GM18519 (cell line): ENCODE results near the gene EXD3.
"Not testable (repeated sequence)": the region's sequence is repeated elsewhere in the genome, so short reads cannot be mapped to it uniquely, and the experiment has no call there.

Source experiments
- ATAC-seq: cut with Tn5 transposase; IDR thresholded peaks from one replicate; pipeline ENCODE4 v1.9.1; 2021; ENCODE audit warnings: mild to moderate bottlenecking, moderate library complexity; ENCODE audit not compliant: unreplicated experiment, low FRiP score

The EXD3 gene

DNA sequence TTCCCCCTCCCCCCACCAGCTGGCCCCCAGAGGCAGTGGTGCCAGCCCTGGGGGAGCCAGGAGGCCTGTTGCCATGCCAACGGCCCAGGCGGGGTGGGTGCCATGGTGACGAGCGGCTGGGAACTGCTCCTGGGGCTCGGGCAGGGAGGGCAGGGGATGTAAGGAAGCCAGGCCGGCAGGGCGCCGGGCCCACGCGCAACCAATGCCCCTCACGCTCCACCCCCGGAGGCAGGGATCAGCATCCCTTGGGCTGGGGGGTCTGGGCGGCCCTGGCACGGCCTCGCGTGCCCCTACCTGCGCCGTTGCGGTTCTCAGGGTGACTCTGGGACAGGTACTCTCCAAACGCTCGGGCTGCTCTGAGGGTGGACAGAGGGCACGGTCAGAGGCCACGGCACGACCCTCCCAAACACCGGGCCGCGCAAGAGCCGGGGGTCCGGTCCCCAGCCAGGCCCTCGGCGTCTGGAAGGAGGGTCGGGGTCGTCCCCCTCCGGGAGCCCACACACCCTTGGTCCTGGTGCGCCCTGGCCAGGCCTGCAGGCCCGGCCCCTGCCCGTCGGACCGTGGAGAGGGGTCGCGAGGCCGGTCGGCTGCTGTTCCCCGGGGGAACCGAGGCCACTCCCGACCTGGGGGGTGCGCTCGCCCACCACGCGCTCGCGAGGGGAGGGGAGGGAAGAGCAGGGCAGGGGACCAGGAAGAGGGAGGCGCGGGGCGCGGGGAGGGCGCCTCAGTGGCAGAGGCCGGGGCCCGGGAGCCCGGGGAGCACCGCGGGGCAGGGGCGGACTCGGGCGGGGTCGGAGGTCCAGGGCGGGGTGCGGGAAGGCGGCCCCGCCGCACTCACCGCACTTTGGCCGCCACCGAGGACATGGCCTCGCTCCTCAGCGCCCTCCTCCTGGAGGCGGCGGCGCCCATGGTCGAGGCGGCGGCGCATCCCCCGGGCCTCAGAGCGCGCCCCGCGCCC is 35.5 kb upstream of the EXD3 start:
- peak; percentile 15 for ATAC-seq

DNA sequence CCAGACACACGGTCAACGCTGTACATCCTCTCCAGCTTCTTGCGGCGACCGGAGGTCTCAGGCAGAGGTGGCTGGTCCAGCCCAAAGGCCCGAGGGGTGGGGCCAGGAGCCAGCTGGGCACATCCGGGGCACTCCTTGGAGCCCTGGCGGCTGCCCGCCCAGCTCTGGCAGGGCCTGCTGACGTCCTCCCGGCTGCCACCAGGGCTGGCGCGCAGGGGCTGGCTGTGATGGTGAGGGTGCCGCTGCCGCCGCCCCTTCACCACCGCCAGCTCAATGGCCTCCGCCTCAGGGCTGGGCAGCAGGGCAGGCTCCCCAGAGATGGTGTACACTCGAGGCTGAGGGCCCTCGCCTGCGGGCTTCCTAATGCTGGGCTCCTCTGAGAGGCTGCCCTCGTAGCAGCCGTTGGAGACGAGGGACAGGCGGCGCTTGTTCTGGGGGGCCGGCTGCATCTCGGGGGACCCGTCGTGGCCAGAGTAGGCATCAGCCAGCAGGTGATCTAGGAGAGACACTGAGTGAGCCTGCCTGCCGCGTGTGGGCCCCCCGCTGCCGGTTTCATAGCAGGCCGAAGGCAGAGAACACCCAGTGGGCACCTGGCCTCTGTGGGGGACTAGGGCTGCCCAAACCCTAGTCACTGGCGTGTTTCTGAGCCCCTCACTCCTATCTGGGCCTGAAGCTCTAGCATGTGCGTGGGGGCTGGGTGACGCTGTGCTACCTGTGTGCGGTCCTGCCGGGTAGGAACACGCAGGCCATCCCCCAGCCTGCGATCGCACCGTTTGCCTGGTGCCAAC is 34.6 kb upstream of the EXD3 start:
- no peak for ATAC-seq

DNA sequence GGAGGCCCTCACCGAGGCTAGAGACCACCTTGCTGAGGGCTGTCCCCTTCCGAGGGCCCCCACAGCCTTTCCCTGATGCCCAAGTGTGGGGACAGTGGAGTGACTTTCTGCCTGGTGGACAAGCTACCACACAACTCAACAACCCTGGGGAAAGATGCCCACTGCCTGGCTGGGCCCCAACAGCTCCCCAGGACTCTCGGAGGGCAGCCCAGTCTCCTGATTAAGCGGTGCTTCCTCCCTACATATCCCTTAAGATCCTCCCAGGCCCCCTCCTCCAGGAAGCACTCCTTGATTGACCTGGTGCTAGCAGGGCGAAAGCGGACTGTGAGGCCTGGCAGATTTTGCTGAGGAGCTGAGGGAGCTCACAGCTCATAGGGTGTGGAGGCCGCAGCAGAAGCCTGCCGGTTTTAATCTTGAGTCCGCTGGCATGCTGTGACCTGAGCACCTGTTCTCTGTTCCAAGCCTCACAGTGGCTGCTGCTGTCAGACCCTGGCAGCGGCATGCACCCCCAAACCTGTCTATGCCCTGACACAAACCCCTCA is 34.0 kb upstream of the EXD3 start:
- ATAC-seq: no peak

DNA sequence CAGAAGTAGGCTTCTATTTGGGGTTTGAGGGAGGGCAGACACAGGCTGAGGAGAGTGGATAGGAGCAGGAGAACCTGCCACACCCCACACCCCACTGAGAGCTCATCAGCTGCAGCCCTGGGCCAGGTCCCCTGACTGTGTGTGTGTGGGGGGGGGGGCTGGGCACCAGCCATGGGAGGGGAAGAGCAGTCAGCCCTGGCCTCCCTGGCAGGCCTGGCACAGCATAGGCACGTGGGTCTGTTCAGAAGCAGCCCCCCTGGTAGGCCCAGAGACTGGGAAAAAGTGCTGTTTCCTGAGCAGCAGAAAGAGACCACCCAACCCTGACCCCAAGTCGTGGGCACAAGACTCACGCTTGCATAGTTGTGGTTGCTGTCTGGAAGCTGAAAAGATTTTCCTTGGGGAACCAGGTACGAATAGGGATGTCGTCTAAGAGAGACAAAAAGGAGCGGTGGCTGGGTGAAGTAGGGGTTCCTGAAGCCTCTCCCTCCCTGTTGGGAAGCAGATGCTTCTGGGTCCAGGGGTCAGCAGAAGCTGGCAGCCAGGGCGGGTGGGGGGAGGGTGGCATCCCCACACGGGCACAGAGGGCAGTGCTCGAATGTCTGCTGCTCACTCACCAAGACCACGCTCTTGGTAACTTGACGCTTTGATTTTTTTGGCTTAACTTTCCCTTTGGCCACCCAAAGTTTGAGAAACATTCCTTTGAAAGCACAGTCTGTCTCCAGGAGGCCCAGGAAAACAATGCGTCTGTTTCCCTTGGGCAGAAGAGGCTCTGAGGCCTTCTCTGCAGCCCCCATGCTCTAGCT is 33.3 kb upstream of the EXD3 start:
- ATAC-seq: no peak

DNA sequence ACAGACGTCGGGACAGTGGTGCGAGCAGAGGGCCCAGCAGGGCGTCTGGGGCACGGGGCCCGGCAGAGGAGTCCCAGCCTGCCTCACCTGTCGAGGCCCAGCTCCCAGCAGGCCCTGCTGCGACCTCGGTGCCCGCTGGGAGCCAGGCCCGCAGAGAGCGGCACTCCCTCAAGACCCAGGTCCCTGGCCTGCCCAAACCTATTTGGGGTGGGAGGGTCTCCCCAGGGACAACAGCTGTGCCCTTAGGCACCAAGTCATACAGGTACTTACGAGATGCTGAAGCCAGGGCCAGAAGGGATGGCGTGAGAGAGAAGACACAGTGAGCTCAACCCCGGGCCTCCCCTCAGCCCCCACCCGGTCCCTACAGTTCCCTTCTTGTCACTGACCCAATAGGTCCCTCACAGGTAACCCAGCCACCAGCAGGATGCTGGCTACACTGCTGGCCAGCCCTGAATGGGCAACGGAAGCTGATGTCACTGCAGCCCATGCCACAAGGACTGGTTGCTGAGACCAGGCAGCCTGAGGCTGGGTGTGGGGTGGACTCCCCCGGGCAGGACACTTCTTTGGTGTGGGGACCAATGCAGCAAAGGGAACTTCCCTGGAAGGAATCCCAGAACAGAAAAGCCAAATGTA is 32.5 kb upstream of the EXD3 start:
- ATAC-seq: no peak

DNA sequence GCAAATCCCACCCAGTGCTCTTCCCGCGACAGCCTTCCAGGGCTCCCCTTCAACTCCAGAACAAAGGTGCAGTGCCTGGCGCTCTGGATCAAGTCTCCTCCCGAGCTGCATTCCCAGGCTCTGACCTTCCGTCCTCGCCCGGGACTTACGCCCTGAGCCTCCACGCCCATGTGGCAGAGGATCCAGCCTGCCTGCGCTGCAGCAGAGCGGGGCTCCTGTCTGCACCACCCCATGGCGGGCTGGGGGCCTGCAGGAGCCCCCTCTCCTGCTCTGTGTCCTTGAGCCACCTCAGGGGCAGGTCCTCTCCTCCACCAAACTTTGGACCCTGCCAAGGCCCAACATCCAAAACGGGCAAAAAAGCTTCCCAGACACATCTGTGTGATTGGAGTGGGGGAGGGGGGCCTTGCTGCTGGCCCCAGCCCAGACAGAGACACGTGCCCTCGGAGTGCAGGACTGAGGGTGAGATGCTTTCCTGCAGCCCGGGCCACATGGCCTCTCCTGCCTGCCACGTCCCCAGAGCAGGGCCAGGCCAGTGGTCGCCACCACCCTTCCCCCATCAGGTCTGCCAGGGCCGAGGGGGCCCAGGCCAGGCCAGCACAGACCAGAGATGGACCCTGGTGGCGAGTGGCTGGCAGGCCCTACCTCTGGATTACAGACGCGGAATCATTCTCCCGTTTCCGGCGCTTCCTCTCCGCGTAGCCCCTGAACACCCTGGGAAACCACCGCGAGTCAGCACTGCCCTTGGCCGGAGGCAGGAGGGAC is 31.8 kb upstream of the EXD3 start:
- no peak for ATAC-seq

DNA sequence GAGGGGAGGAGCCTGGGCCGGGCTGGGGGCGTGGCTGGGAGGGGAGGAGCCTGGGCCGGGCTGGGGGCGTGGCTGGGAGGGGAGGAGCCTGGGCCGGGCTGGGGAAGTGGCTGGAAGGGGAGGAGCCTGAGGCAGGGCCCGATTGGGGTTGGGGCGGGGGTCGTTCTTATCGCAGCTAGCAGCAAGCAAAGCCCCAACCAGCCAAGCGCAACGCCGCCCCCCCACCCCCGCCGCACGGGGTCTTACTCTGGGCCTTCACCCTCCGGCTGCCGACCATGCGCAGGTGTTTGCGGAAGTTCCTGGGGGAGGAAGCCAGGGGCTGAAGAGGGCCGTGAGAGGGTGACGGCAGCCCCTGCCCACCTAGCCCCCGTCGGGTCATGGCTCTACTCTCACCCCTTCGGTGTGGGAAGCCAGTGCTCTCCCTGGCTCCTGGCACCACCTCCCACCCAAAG is 31.2 kb upstream of the EXD3 start:
- no peak for ATAC-seq

DNA sequence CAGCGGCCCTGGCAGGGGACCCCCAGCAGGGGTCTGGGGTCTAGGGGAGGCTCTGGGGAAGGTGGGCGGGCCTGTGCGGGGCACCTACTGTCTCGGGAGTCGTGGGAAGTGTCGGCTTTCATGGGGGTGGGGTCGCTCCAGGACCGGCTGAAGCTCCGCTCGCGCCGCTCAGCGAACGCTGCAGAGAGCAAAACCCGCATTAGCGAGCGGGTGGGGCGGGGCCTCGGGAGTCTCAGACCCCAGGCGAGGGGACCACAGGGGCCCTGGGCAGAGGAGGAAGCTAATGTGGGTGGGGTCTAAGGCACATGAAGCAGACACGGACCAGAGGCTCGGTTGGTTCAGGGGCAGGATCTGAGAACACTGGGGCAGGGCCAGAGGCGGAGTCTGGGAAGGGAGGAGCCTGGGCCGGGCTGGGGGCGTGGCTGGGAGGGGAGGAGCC is 30.7 kb upstream of the EXD3 start:
- no peak for ATAC-seq

DNA sequence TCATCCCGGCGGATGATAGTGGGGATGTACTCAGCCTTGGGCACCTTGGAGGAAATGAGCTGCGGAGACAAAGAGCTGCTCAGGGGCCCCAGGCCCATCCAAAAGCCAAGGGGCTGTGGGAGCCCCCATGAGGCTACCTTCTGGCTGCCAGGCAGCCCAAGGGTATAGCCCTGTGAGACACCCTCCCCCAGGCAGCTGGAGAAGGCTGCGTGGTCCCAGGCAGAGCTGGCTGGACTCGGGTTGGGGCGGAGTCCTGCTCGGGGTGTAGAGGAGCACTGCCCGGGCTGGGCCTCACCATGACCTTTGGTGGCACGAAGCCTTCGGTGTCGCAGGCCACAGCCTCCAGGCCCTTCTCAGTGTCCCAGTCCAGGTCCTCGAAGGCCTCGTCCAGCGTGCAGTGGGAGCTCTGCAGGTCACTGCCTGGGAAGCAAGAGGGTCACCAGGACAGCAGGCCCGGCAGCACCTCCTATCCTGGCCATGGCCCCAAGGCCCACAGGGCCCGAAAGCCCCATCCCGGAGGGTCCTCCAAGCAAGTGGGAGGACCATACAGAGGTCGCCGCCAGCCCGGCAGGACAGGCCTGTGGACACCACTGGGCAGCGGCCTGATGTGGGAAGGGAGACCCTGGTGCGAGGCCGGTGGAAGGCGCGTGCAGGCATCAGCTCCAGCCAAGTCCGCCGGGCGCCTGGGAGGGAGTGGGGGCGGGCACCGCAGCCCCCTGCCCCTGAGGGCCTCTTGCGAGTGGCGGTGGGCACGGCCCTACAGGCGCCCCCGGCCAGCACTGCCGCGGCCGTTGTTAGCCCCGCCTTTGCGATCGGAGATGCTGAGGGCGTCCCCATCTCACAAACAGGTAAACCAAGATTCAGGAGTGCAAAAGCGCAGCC is 30.0 kb upstream of the EXD3 start:
- ATAC-seq: no peak

DNA sequence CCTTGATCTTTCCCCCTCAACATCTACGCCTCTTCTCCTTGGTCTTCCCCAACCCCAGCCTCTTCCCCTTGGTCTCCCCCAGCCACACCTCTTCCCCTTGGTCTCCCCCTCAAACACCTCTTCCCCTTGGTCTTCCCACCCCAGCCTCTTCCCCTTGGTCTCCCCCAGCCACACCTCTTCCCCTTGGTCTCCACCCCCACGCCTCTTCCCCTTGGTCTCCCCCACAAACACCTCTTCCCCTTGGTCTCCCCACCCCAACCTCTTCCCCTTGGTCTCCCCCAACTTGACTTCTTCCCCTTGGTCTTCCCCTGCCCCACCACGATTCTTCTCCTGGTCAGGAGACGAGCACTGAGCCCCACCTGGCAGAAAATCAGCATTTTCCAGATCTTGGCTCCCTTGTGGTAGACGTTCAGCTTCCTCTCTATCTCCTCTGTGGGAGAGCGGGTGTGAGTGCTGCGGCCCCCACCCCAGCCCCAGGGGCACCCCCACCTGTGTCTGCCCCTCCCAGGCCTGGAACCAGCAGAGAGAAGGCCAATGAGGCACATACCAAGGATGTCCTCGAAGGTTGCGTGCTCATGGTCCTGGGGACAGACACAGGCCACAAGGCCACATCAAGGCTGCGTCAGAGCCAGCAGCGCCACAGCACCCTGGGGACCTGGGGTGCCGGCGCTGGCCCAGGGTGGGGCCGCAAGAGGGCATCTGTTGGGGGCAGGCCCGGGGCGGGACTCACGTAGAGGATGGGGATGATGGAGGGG is 29.2 kb upstream of the EXD3 start:
- ATAC-seq: no peak

DNA sequence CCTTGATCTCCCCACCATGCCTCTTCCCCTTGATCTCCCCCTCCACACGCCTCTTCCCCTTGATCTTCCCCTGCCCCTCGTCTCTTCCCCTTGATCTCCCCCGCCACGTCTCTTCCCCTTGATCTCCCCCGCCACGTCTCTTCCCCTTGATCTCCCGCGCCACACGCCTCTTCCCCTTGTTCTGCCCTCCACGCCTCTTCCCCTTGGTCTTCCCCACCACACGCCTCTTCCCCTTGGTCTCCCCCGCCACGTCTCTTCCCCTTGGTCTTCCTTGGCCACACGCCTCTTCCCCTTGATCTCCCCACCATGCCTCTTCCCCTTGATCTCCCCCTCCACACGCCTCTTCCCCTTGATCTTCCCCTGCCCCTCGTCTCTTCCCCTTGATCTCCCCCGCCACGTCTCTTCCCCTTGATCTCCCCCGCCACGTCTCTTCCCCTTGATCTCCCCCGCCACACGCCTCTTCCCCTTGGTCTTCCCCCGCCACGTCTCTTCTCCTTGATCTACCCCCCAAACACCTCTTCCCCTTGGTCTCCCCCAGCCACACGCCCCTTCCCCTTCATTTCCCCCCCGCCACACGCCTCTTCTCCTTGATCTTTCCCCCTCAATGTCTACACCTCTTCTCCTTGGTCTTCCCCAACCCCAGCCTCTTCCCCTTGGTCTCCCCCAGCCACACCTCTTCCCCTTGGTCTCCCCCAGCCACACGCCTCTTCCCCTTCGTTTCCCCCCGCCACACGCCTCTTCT is 28.5 kb upstream of the EXD3 start:
- ATAC-seq: not testable (repeated sequence)

DNA sequence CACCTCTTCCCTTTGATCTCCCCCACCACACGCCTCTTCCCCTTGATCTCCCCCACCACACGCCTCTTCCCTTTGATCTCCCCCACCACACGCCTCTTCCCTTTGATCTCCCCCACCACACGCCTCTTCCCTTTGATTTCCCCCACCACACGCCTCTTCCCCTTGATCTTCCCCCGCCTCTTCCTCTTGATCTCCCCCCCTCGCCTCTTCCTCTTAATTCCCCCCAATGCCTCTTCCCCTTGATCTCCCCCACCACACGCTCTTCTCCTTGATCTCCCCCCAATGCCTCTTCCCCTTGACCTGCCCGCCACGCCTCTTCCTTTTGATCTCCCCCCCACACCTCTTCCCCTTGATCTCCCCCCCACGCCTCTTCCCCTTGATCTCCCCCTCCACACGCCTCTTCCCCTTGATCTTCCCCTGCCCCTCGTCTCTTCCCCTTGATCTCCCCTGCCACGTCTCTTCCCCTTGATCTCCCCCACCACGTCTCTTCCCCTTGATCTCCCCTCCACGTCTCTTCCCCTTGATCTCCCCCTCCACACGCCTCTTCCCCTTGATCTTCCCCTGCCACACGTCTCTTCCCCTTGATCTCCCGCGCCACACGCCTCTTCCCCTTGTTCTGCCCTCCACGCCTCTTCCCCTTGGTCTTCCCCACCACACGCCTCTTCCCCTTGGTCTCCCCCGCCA is 27.7 kb upstream of the EXD3 start:
- ATAC-seq: not testable (repeated sequence)

DNA sequence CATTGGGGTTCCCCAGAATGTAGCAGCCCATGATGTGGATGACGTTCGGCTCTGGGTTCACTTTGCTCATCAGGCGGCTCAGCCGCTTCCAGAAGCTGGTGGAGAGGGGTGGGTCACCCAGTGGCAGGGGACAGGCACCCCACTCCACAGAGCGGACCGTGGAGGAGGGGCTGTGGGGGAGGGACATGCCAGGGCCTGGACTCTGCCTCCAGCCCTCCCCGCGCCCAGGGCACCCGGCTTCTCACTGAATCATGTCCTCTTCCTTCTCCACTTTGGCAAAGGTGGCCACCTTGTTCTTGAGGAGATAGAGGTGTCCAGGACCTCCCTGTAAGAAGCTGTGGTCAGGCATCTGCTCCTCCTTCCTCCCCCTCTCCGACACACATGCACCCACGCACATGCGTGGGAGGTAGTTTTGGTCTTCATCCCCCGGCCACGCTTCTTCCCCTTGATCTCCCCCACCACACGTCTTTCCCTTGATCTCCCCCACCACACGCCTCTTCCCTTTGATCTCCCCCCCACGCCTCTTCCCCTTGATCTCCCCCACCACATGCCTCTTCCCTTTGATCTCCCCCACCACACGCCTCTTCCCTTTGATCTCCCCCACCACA is 27.1 kb upstream of the EXD3 start:
- no peak for ATAC-seq

DNA sequence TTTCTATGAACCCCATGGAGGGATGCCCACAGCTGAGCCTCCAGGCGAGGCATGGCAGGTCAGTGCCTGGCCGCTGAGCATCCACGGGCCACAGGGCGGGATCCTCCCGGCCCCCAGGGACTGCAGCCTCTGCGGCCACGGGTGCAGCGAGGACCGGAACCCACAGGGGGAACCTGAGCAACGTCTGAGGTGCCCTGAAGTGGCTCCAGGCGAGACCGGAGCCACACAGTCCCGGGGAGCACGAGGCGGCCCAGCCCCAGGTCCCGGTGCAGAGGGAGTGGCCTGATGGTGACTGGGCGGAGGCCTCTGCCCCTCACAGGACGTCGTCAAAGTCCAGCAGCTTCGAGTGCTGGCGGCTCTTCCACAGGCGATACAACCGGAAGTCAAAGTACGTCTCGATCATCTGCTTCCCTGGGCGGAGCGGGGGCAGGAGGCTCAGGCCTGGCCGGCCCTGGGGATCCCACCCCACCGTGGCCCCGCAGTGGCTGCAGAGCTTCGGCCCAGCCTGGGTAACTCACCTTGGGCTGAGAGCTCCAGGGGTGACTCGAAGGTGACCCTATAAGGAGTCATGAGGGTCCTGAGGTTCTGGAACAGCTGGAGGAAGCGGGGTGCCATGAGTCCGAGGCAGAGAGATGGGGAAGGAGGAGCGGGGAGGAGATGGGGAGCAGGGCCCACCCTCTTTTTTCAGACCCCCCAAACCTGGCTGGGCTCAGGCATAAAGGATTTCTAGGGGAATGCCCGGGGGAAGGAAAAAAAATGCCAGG is 26.3 kb upstream of the EXD3 start:
- no peak for ATAC-seq

DNA sequence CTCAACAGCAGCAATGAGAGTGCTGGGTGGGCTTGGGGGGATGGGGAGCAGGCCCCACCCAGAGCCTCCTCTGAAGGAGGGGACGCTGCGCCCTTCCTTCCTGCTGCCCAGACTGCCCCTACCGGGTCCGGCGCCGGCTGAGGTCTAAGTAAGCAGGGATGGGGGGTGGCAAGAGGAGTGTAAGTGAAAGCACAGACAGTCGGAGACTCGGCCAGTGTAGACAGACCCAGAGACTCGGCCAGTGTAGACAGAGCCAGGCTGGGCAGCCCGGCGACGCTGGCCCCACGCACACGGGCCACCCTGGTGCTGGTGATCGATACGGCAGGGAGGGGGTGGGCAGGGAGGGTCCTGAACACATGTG is 25.6 kb upstream of the EXD3 start:
- ATAC-seq: no peak
